PC-3 (cell line): ENCODE results near the gene PLXNB1.

Experiments used
- EZH2phosphoT487 ChIP-seq: fragments of 300-600 bp; sonication (generic); IDR thresholded peaks from 2 replicates; pipeline ENCODE4 v1.6.1; 2018; ENCODE audit warnings: mild to moderate bottlenecking, antibody characterized with exemption, low read length, borderline replicate concordance
- TF ChIP-seq, protein P1 (sequence below): fragments of 300-600 bp; sonication (generic); conservative IDR thresholded peaks from 2 replicates; pipeline ENCODE4 v1.5.1; 2017; ENCODE audit warnings: antibody characterized with exemption, low read depth, mild to moderate bottlenecking, low read length

DNA sequence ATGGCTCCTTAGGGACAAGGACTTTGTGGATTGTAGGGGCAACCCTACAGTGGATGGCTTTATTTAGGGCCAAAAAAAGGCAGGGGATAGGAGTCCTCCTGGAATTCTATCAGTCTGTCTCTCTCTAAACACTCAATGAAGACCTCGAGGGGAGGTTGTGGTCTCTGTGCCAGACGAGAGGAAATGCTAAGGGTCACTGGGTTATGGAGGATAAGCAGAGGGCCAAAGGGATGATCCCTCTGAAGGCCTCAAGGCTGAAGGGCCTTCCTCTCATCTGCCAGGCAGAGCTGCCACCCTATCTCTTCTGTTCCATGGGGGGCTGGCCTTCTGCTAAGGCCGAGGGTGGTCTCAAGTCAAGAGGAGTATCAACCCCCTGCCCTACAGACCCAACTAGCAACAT lies 27.0 kb downstream of the PLXNB1 start:
- TF ChIP-seq, protein P1, sequence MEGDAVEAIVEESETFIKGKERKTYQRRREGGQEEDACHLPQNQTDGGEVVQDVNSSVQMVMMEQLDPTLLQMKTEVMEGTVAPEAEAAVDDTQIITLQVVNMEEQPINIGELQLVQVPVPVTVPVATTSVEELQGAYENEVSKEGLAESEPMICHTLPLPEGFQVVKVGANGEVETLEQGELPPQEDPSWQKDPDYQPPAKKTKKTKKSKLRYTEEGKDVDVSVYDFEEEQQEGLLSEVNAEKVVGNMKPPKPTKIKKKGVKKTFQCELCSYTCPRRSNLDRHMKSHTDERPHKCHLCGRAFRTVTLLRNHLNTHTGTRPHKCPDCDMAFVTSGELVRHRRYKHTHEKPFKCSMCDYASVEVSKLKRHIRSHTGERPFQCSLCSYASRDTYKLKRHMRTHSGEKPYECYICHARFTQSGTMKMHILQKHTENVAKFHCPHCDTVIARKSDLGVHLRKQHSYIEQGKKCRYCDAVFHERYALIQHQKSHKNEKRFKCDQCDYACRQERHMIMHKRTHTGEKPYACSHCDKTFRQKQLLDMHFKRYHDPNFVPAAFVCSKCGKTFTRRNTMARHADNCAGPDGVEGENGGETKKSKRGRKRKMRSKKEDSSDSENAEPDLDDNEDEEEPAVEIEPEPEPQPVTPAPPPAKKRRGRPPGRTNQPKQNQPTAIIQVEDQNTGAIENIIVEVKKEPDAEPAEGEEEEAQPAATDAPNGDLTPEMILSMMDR, result no peak
- no peak for TF ChIP-seq EZH2phosphoT487
